HL-60 (cell line): ENCODE data around the gene OPN5.

Source experiments
- DNase-seq, 2 experiments: peaks; one replicate each; pipeline ENCODE4 v3.0.0-alpha.2; 2010 to 2020; ENCODE audit warnings: low read depth in 1 of 2, low spot score in 1 of 2
- H3K27ac ChIP-seq: fragments of 250-450 bp; sonication (Bioruptor Pico); replicated peaks from 2 replicates; pipeline ENCODE4 v1.5.1; 2020; ENCODE audit warnings: mild to moderate bottlenecking, moderate library complexity
- H3K27me3 ChIP-seq: fragments of 250-450 bp; sonication (Bioruptor Pico); 2 replicates; pipeline ENCODE4 v1.5.1; 2021; ENCODE audit warnings: mild to moderate bottlenecking, moderate library complexity; ENCODE audit not compliant: insufficient read depth, poor library complexity, severe bottlenecking
- H3K4me3 ChIP-seq: replicated peaks from 2 replicates; pipeline ENCODE4 v1.5.1; 2011; ENCODE audit warnings: mild to moderate bottlenecking, control low read depth, low read length; ENCODE audit not compliant: insufficient read depth
- CTCF ChIP-seq: IDR thresholded peaks from one replicate; pipeline ENCODE4 v1.5.1; 2011; ENCODE audit warnings: low read length, control low read depth, inconsistent platforms; ENCODE audit not compliant: insufficient read depth
- GABPA ChIP-seq: IDR thresholded peaks from 2 replicates; pipeline ENCODE4 v1.6.1; 2012; ENCODE audit warnings: low read depth
- POLR2AphosphoS5 ChIP-seq: IDR thresholded peaks from 2 replicates; pipeline ENCODE4 v1.6.1; 2012; ENCODE audit warnings: low read depth
- SPI1 ChIP-seq: IDR thresholded peaks from 2 replicates; pipeline ENCODE4 v1.6.1; 2012; ENCODE audit warnings: low read depth, mild to moderate bottlenecking, borderline replicate concordance
- TF ChIP-seq, protein P1 (sequence below): IDR thresholded peaks from 2 replicates; pipeline ENCODE4 v1.6.1; 2012; ENCODE audit warnings: low read depth; ENCODE audit not compliant: insufficient replicate concordance

OPN5 gene

DNA sequence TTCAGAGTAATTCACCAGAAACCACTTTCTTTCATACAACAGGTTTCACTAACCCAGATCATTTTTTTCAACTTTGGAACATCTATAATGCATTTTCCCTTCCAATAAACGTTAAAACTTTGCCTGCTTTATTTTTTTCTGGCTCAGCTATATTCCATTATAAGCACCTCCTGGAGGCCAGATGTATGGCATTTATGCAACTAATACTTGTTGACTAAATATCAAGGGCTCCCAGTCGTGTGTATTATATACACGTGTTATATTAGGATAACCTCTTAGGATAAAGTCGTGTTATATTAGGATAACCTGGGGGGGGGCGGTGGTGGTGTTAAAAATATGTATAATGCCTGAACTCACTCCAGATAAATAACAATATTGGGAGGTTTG, 6.7 kb downstream of the OPN5 start:
- DNase-seq = no peak
- peaks cover 8% of the 10 kb centered on the region for H3K27me3 ChIP-seq
- no peak overlapping the region for H3K27ac ChIP-seq
- TF ChIP-seq CTCF (no peak), POLR2AphosphoS5 (no peak), SPI1 (no peak), GABPA (no peak)
- TF ChIP-seq, protein P1, sequence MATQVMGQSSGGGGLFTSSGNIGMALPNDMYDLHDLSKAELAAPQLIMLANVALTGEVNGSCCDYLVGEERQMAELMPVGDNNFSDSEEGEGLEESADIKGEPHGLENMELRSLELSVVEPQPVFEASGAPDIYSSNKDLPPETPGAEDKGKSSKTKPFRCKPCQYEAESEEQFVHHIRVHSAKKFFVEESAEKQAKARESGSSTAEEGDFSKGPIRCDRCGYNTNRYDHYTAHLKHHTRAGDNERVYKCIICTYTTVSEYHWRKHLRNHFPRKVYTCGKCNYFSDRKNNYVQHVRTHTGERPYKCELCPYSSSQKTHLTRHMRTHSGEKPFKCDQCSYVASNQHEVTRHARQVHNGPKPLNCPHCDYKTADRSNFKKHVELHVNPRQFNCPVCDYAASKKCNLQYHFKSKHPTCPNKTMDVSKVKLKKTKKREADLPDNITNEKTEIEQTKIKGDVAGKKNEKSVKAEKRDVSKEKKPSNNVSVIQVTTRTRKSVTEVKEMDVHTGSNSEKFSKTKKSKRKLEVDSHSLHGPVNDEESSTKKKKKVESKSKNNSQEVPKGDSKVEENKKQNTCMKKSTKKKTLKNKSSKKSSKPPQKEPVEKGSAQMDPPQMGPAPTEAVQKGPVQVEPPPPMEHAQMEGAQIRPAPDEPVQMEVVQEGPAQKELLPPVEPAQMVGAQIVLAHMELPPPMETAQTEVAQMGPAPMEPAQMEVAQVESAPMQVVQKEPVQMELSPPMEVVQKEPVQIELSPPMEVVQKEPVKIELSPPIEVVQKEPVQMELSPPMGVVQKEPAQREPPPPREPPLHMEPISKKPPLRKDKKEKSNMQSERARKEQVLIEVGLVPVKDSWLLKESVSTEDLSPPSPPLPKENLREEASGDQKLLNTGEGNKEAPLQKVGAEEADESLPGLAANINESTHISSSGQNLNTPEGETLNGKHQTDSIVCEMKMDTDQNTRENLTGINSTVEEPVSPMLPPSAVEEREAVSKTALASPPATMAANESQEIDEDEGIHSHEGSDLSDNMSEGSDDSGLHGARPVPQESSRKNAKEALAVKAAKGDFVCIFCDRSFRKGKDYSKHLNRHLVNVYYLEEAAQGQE = no peak
- no peak overlapping the region for H3K4me3 ChIP-seq

DNA sequence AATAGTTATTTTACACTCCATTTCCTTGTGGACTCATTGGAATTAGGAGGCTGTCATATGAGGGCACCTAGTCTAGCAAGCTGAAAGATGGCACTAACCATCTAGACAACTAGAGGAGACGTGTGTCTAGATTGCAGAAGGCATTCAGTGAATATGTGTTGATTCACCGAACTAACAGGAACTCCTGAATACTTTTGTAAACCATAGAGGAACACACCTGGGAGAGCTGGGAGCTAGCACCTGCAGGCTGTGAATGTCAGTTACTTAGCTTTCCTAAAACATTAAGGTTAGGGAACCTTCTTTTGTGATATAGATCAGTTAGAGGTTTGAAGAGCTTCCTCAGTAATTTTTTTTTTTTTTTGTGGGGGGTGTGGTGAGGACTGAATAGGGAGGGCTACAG, 7.7 kb downstream of the OPN5 start:
- TF ChIP-seq, protein P1 = no peak
- no peak for TF ChIP-seq GABPA
- TF ChIP-seq POLR2AphosphoS5 = no peak
- no peak for TF ChIP-seq CTCF
- no peak for TF ChIP-seq SPI1
- Histone ChIP-seq H3K27ac (no peak overlapping the region), H3K27me3 (peaks cover 8% of the 10 kb centered on the region), H3K4me3 (no peak overlapping the region)
- no peak for DNase-seq

DNA sequence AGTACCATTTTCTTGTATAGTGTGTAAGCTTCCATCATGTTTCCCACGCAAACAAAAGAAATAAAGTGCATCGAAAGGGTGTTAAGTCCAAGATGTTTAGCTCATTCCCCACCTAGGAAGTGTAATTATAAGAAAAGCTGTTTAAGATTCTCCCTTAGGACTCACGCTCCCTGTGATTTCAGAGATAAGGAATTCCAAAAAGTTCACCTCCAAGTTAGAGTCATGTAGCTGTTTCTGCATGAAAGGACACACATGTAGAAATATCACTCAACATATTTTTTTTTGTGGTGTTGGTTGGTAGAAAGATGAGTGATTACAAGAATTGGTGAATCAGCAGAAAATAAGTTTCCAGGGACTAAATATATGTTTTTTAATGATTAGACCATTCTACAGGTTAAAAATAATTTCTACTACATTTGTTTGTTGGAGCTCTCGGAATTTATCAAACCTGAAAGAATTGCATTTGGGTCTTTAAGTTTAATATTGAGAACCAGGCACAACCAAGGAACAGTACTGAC, 10.4 kb downstream of the OPN5 start:
- no peak overlapping the region for H3K27ac ChIP-seq
- H3K27me3 ChIP-seq = peaks cover 5% of the 10 kb centered on the region
- TF ChIP-seq CTCF = no peak
- no peak for TF ChIP-seq GABPA
- TF ChIP-seq SPI1 = no peak
- TF ChIP-seq POLR2AphosphoS5 = no peak
- TF ChIP-seq, protein P1 = no peak
- H3K4me3 ChIP-seq = no peak overlapping the region
- DNase-seq = no peak
